ENCODE results near the gene DPYSL4. TPM values are rescaled to one million over a fixed set of nuclear protein-coding genes. Genes with fewer than 3 reads are reported as not detected.

The DPYSL4 gene
- total RNA-seq, 1 experiment from 2014 or later, result 26.3 TPM

DNA sequence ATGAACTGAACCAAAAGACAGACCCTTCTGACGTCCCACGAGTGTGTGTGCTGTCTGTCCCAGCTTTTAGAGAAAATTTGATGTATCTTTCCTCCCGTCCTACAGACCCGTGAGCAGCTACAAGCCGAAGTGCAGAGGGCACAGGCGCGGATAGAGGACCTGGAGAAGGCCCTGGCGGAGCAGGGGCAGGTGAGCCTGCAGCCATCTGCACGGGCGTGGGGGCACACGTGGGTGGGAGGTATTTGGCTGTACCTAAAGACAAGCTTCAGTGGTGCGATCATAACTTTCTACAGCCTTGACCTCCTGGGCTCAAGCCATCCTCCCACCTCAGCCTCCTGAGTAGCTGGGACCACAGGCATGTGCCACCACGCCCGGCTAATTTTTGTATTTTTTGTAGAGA, 41.7 kb upstream of the DPYSL4 start:
- Histone ChIP-seq H3K56ac (ENCODE audit: insufficient read length, low read depth, low read length) (no peak overlapping the region), H3K23me2 (ENCODE audit: insufficient read length, low read depth, low read length, poor library complexity, severe bottlenecking) (no peaks in the 10 kb centered on the region), H3K27me3 (ENCODE audit: insufficient read depth, low read length) (no peaks in the 10 kb centered on the region), H3K4me2 (ENCODE audit: insufficient read depth, insufficient read length, low read length) (no peak overlapping the region), H3K79me2 (ENCODE audit: insufficient read depth, low read length) (no peaks in the 10 kb centered on the region), H3K4me1 (ENCODE audit: insufficient read depth, low read length) (no peaks in the 10 kb centered on the region), H2BK15ac (ENCODE audit: low read depth, low read length) (no peak overlapping the region), H3K18ac (ENCODE audit: insufficient read length, low read depth, low read length) (no peak overlapping the region), H3K9me3 (ENCODE audit: control insufficient read depth, low read depth, low read length) (no peaks in the 10 kb centered on the region), H3K79me1 (ENCODE audit: insufficient read depth, low read depth, low read length, poor library complexity, severe bottlenecking) (no peaks in the 10 kb centered on the region), H3K23ac (ENCODE audit: insufficient read length, low read depth, low read length) (no peak overlapping the region), H3T11ph (ENCODE audit: low read length) (no peak overlapping the region), H3K4ac (ENCODE audit: low read depth, low read length) (no peak overlapping the region), H2BK12ac (ENCODE audit: insufficient read length, low read depth, low read length) (no peak overlapping the region), H4K91ac (ENCODE audit: insufficient read length, low read depth, low read length) (no peak overlapping the region), H4K5ac (ENCODE audit: insufficient read length, low read depth, low read length) (no peak overlapping the region), H2BK20ac (ENCODE audit: low read depth, low read length, poor library complexity, severe bottlenecking) (no peak overlapping the region), H3K9ac (ENCODE audit: extremely low read depth, insufficient read length, low read length) (no peak overlapping the region), H4K20me1 (ENCODE audit: control insufficient read depth, insufficient read depth, insufficient read length) (no peaks in the 10 kb centered on the region), H4K8ac (replicated peaks; ENCODE audit: insufficient read length, low read depth, low read length) (no peak overlapping the region), H2AK5ac (ENCODE audit: insufficient read length, low read length) (no peak overlapping the region), H3K27ac (ENCODE audit: insufficient read length, low read depth, low read length) (no peak overlapping the region), H2AFZ (ENCODE audit: low read length) (no peak overlapping the region), H2BK5ac (ENCODE audit: insufficient read length, low read length) (no peak overlapping the region), H3K14ac (ENCODE audit: insufficient read depth, low read length) (no peak overlapping the region; the same call in 1 of the 2 replicates), H2BK120ac (ENCODE audit: low read depth, low read length, poor library complexity, severe bottlenecking) (no peak overlapping the region)
- TF ChIP-seq, protein P1, sequence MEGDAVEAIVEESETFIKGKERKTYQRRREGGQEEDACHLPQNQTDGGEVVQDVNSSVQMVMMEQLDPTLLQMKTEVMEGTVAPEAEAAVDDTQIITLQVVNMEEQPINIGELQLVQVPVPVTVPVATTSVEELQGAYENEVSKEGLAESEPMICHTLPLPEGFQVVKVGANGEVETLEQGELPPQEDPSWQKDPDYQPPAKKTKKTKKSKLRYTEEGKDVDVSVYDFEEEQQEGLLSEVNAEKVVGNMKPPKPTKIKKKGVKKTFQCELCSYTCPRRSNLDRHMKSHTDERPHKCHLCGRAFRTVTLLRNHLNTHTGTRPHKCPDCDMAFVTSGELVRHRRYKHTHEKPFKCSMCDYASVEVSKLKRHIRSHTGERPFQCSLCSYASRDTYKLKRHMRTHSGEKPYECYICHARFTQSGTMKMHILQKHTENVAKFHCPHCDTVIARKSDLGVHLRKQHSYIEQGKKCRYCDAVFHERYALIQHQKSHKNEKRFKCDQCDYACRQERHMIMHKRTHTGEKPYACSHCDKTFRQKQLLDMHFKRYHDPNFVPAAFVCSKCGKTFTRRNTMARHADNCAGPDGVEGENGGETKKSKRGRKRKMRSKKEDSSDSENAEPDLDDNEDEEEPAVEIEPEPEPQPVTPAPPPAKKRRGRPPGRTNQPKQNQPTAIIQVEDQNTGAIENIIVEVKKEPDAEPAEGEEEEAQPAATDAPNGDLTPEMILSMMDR (conservative IDR thresholded peaks at IDR 0.05), result no peak
- Mint-ChIP-seq H3K4me3 (no peak overlapping the region), H3K9me3 (no peaks in the 10 kb centered on the region), H3K4me1 (peaks cover 5 to 10% of the 10 kb centered on the region in 2 experiments; a peak in 3 of 4 replicates), H3K27ac (no peak overlapping the region), H3K36me3 (ENCODE audit: insufficient read depth in 1 of 3, low read depth in 3 of 3) (no peaks in the 10 kb centered on the region; a peak in 1 of 7 replicates), H3K27me3 (ENCODE audit: low read depth) (no peaks in the 10 kb centered on the region)
- no peak for DNase-seq
- WGBS (ENCODE audit: extremely low coverage, insufficient read length, low lambda C conversion rate), result no CpG with 5 or more reads among the region's 14 CpGs

Data from H9 (cell line).